Pancreas (tissue), 10 donors: ENCODE measurements around the gene CISTR. TPM values are rescaled to one million over a fixed set of nuclear protein-coding genes. Genes with fewer than 3 reads are reported as not detected.

Experiments
- ATAC-seq, 4 donors: fragments of 200-7000 bp; cut with Tn5 transposase; one replicate each; pipeline versions ENCODE4 v1.8.0 to v1.9.1; 2020; ENCODE audit warnings: mild to moderate bottlenecking in 4 of 4, moderate library complexity in 4 of 4
- DNase-seq, 6 donors: peaks; one replicate each; pipeline ENCODE4 v3.0.0-alpha.2; 2020
- FAIRE-seq: peaks from 2 replicates; lab custom pipeline; 2012; peaks lifted over from hg19 to GRCh38; lab: Jason Lieb, UNC
- H3K27ac ChIP-seq, 4 donors: fragments of 200-600 bp; sonication (generic); 1 replicate in 3 of 4; 2 replicates in 1 of 4; pipeline versions ENCODE4 v1.5.0 to v1.8.0; 2020
- H3K27me3 ChIP-seq, 4 donors: fragments of 200-600 bp; one replicate each; pipeline ENCODE4 v1.8.0; 2021
- H3K36me3 ChIP-seq, 3 donors: fragments of 200-600 bp; sonication (generic) in 1 of 3; one replicate each; pipeline versions ENCODE4 v1.5.0 to v1.8.0; 2020 to 2021
- H3K4me1 ChIP-seq, 3 donors: fragments of 200-600 bp; one replicate each; pipeline ENCODE4 v1.8.0; 2021
- H3K4me3 ChIP-seq, 4 donors: fragments of 200-600 bp; sonication (generic) in 2 of 4; one replicate each; pipeline versions ENCODE4 v1.5.0 to v1.8.0; 2020 to 2021
- H3K9me3 ChIP-seq, 4 donors: fragments of 200-600 bp; one replicate each; pipeline ENCODE4 v1.8.0; 2021
- CTCF ChIP-seq, 4 donors: fragments of 200-600 bp; sonication (generic) in 3 of 4; IDR thresholded peaks; one replicate each; pipeline versions ENCODE4 v1.5.0 to v1.8.0; 2021; ENCODE audit warnings: antibody characterized with exemption in 4 of 4
- WGBS, 2 donors: extraction: QIAGEN DNeasy Blood & Tissue Kit; methylation state at CpG; one replicate each; pipeline ENCODE4 v1.1.7; 2013; 5-methylcytosine and 5-hydroxymethylcytosine counted together
- intact Hi-C, 3 donors: fragments of 100-400 bp; cut with DNase I; formaldehyde crosslinking; loops; one replicate each; pipeline versions ENCODE4 v1.11.1 to v1.14.2; 2022
- polyA plus RNA-seq, 2 donors: library from polyadenylated mRNA; stranded (reverse); fragments of 200-250 nt; gene quantifications; one replicate each; pipeline ENCODE4 v1.2.3, GENCODE V29; 2013
- total RNA-seq, 6 donors: library from RNA; stranded (reverse); fragmentation: NEBNext Ultra II Directional in 4 of 6; extraction: Animal tissue kit (Norgen Biotek cat#: 25700) in 4 of 6; gene quantifications; one replicate each; pipeline versions ENCODE4 v1.2.1 to v1.2.4, GENCODE V29; 2021 to 2023
- donor health status: healthy with polysubstance abuse.
- donor health status: DM: no; HTN: no; CAD: no; lungs with moderate emphysema.
- donor health status: DM: no; HTN: no; CAD: no.
- donor health status: control.
- donor health status: control.
- donor health status: Bipolar disorder and iron deficiency.
- donor health status: DM: yes; HTN: yes; CAD: no.
- donor health status: DM: no; HTN: no; CAD: no.
- donor health status: DM: no; HTN: no; CAD: no.
- donor health status: DM: yes; HTN: yes; CAD: no.

The CISTR gene
- total and polyA plus RNA-seq, 8 donors: not detected

GRCh38 chr12:53759261-53759660, 7.5 kb upstream of the CISTR start:
- no peak overlapping the region for H3K4me3 ChIP-seq
- no peak for ATAC-seq
- no peaks in the 10 kb centered on the region for H3K9me3 ChIP-seq
- peaks cover 0 to 4% (median 0%) of the 10 kb centered on the region in 3 donors for H3K4me1 ChIP-seq
- H3K27me3 ChIP-seq: no peaks in the 10 kb centered on the region
- DNase-seq: no peak
- no peak overlapping the region for H3K27ac ChIP-seq
- no peak for FAIRE-seq
- no peak for TF ChIP-seq CTCF (IDR thresholded peaks at IDR 0.05)
- no peaks in the 10 kb centered on the region for H3K36me3 ChIP-seq
- 65 to 66% methylated on average over 2 of the region's 2 CpGs for WGBS, 2 donors
- intact Hi-C loops: no loop called here

GRCh38 chr12:53758730-53759103, 6.9 kb upstream of the CISTR start:
- Histone ChIP-seq H3K27ac (no peak overlapping the region), H3K9me3 (no peaks in the 10 kb centered on the region), H3K4me3 (no peak overlapping the region), H3K27me3 (no peaks in the 10 kb centered on the region), H3K4me1 (peaks cover 0 to 4% (median 0%) of the 10 kb centered on the region in 3 donors), H3K36me3 (no peaks in the 10 kb centered on the region)
- FAIRE-seq (no peak), ATAC-seq (no peak), DNase-seq (no peak)
- TF ChIP-seq CTCF (IDR thresholded peaks at IDR 0.05): no peak
- intact Hi-C loops: no loop called here
- 41 to 57% methylated on average over 8 of the region's 8 CpGs for WGBS, 2 donors

- TF ChIP-seq CTCF (IDR thresholded peaks at IDR 0.05): no peak
- Histone ChIP-seq H3K9me3 (no peaks in the 10 kb centered on the region), H3K4me1 (peaks cover 0 to 4% (median 0%) of the 10 kb centered on the region in 3 donors), H3K36me3 (no peaks in the 10 kb centered on the region), H3K27ac (no peak overlapping the region), H3K4me3 (no peak overlapping the region), H3K27me3 (no peaks in the 10 kb centered on the region)
- intact Hi-C loops: no loop called here
- ATAC-seq: no peak
- 44 to 54% methylated on average over 7 of the region's 7 CpGs for WGBS, 2 donors
- DNase-seq: no peak
- no peak for FAIRE-seq
Measured at GRCh38 chr12:53758081-53758729, 6.4 kb upstream of the CISTR start.

- ATAC-seq (peak; percentile 78 to 95 (median 90)), DNase-seq (peak; percentile 76 to 95 (median 90)), FAIRE-seq (no peak)
- intact Hi-C loops: no loop called here
- H3K9me3 ChIP-seq: no peaks in the 10 kb centered on the region
- H3K27ac ChIP-seq: peak overlapping the region in 1 of 4 donors; percentile 17
- 4 to 5% methylated on average over 17 of the region's 17 CpGs for WGBS, 2 donors
- H3K36me3 ChIP-seq: no peaks in the 10 kb centered on the region
- no peak overlapping the region for H3K4me3 ChIP-seq
- H3K4me1 ChIP-seq: peaks cover 0 to 4% (median 0%) of the 10 kb centered on the region in 3 donors
- H3K27me3 ChIP-seq: no peaks in the 10 kb centered on the region
- TF ChIP-seq CTCF (IDR thresholded peaks at IDR 0.05): peak; percentile 94 to 96 (median 94)
Measured at GRCh38 chr12:53757101-53757770, 5.5 kb upstream of the CISTR start.
